ENCODE measurements around the gene THSD7B. TPM values are rescaled to one million over a fixed set of nuclear protein-coding genes. Genes with fewer than 3 reads are reported as not detected.

THSD7B gene
- total RNA-seq, 1 donor from 2014 or later: 10.5 TPM

- Mint-ChIP-seq H3K4me1 (ENCODE audit: unreplicated experiment) (no peaks in the 10 kb centered on the region), H3K36me3 (ENCODE audit: low read depth, unreplicated experiment) (no peaks in the 10 kb centered on the region), H3K9me3 (ENCODE audit: unreplicated experiment) (no peaks in the 10 kb centered on the region), H3K27me3 (ENCODE audit: unreplicated experiment) (peaks cover 6% of the 10 kb centered on the region), H3K4me3 (ENCODE audit: unreplicated experiment) (no peak overlapping the region), H3K27ac (ENCODE audit: unreplicated experiment) (no peak overlapping the region)
- DNase-seq (ENCODE audit: low spot score): no peak
- TF ChIP-seq CTCF (IDR thresholded peaks at IDR 0.05; ENCODE audit: unreplicated experiment): no peak
Measured at GRCh38 chr2:137706786-137707613, 941.7 kb downstream of the THSD7B start.

GRCh38 chr2:137708311-137708710 is 943.0 kb downstream of the THSD7B start:
- H3K36me3 Mint-ChIP-seq (ENCODE audit: low read depth, unreplicated experiment): no peaks in the 10 kb centered on the region

GRCh38 chr2:137715731-137716191 is 950.4 kb downstream of the THSD7B start:
- Mint-ChIP-seq H3K4me1 (ENCODE audit: unreplicated experiment) (no peaks in the 10 kb centered on the region), H3K27ac (ENCODE audit: unreplicated experiment) (no peak overlapping the region), H3K27me3 (ENCODE audit: unreplicated experiment) (no peaks in the 10 kb centered on the region), H3K36me3 (ENCODE audit: low read depth, unreplicated experiment) (no peaks in the 10 kb centered on the region), H3K4me3 (ENCODE audit: unreplicated experiment) (no peak overlapping the region), H3K9me3 (ENCODE audit: unreplicated experiment) (no peaks in the 10 kb centered on the region)
- no peak for DNase-seq (ENCODE audit: low spot score)
- no peak for TF ChIP-seq CTCF (IDR thresholded peaks at IDR 0.05; ENCODE audit: unreplicated experiment)

More at GRCh38 chr2:137708311-137708710, 943.0 kb downstream of the THSD7B start:
- Mint-ChIP-seq H3K4me1 (ENCODE audit: unreplicated experiment) (no peaks in the 10 kb centered on the region), H3K27ac (ENCODE audit: unreplicated experiment) (no peak overlapping the region), H3K9me3 (ENCODE audit: unreplicated experiment) (no peaks in the 10 kb centered on the region), H3K4me3 (ENCODE audit: unreplicated experiment) (no peak overlapping the region), H3K27me3 (ENCODE audit: unreplicated experiment) (peaks cover 6% of the 10 kb centered on the region)
- no peak for TF ChIP-seq CTCF (IDR thresholded peaks at IDR 0.05; ENCODE audit: unreplicated experiment)
- DNase-seq (ENCODE audit: low spot score): no peak

GRCh38 chr2:137718786-137719185 is 953.4 kb downstream of the THSD7B start:
- Mint-ChIP-seq H3K27ac (ENCODE audit: unreplicated experiment) (no peak overlapping the region), H3K36me3 (ENCODE audit: low read depth, unreplicated experiment) (no peaks in the 10 kb centered on the region), H3K4me3 (ENCODE audit: unreplicated experiment) (no peak overlapping the region), H3K27me3 (ENCODE audit: unreplicated experiment) (no peaks in the 10 kb centered on the region), H3K9me3 (ENCODE audit: unreplicated experiment) (no peaks in the 10 kb centered on the region), H3K4me1 (ENCODE audit: unreplicated experiment) (no peaks in the 10 kb centered on the region)
- no peak for TF ChIP-seq CTCF (IDR thresholded peaks at IDR 0.05; ENCODE audit: unreplicated experiment)
- DNase-seq (ENCODE audit: low spot score): no peak

GRCh38 chr2:137721733-137722132 is 956.4 kb downstream of the THSD7B start:
- Mint-ChIP-seq H3K4me3 (ENCODE audit: unreplicated experiment) (no peak overlapping the region), H3K36me3 (ENCODE audit: low read depth, unreplicated experiment) (no peaks in the 10 kb centered on the region), H3K27me3 (ENCODE audit: unreplicated experiment) (no peaks in the 10 kb centered on the region), H3K4me1 (ENCODE audit: unreplicated experiment) (no peaks in the 10 kb centered on the region), H3K9me3 (ENCODE audit: unreplicated experiment) (no peaks in the 10 kb centered on the region), H3K27ac (ENCODE audit: unreplicated experiment) (no peak overlapping the region)
- TF ChIP-seq CTCF (IDR thresholded peaks at IDR 0.05; ENCODE audit: unreplicated experiment): no peak
- no peak for DNase-seq (ENCODE audit: low spot score)

All from endothelial cell (in vitro differentiated cells).